HepG2 (cell line): Measurements from ENCODE around the gene INTS7. TPM values are rescaled to one million over a fixed set of nuclear protein-coding genes. Genes with fewer than 3 reads are reported as not detected.

Experiments
- ATF1 ChIP-seq: IDR thresholded peaks from 2 replicates; pipeline ENCODE4 v1.6.1; 2016; ENCODE audit warnings: mild to moderate bottlenecking, control low read depth
- ATF7-NPFF ChIP-seq: sonication (generic); formaldehyde crosslinking; IDR thresholded peaks from 2 replicates; pipeline ENCODE4 v1.8.1; 2023; ENCODE audit warnings: mild to moderate bottlenecking, low read depth, missing genetic modification reagents, moderate library complexity
- EEA1 ChIP-seq: sonication (generic); formaldehyde crosslinking; IDR thresholded peaks from 2 replicates; pipeline ENCODE4 v1.5.1; 2020; ENCODE audit warnings: mild to moderate bottlenecking, missing genetic modification reagents, borderline replicate concordance
- FOSL1 ChIP-seq: sonication (generic); formaldehyde crosslinking; IDR thresholded peaks from 2 replicates; pipeline ENCODE4 v1.9.0; 2021; ENCODE audit warnings: missing genetic modification reagents, borderline replicate concordance
- FOXA3 ChIP-seq: IDR thresholded peaks from 2 replicates; pipeline ENCODE4 v1.6.1; 2016; ENCODE audit warnings: missing genetic modification reagents, missing compliant biosample characterization
- FOXK2 ChIP-seq: fragments of 450-650 bp; IDR thresholded peaks from 2 replicates; pipeline ENCODE4 v1.6.1; 2016
- GABPB1 ChIP-seq: IDR thresholded peaks from 2 replicates; pipeline ENCODE4 v1.6.1; 2016; ENCODE audit warnings: mild to moderate bottlenecking, missing genetic modification reagents, moderate library complexity, missing compliant biosample characterization
- HES4 ChIP-seq: sonication (generic); formaldehyde crosslinking; IDR thresholded peaks from 2 replicates; pipeline ENCODE4 v1.9.0; 2021; ENCODE audit warnings: mild to moderate bottlenecking, missing genetic modification reagents, borderline replicate concordance
- HIVEP1 ChIP-seq: sonication (generic); formaldehyde crosslinking; IDR thresholded peaks from 2 replicates; pipeline ENCODE4 v1.4.0; 2020; ENCODE audit warnings: mild to moderate bottlenecking, missing genetic modification reagents
- HOMEZ ChIP-seq: IDR thresholded peaks from 2 replicates; pipeline ENCODE4 v1.6.1; 2016; ENCODE audit warnings: low read depth
- IKZF5 ChIP-seq: IDR thresholded peaks from 2 replicates; pipeline ENCODE4 v1.6.1; 2018; ENCODE audit warnings: missing genetic modification reagents, mild to moderate bottlenecking, missing compliant biosample characterization
- NPAS2 ChIP-seq: sonication (generic); formaldehyde crosslinking; IDR thresholded peaks from 2 replicates; pipeline ENCODE4 v1.8.0; 2022; ENCODE audit warnings: mild to moderate bottlenecking, missing genetic modification reagents, borderline replicate concordance
- SNAI1 ChIP-seq: sonication (generic); formaldehyde crosslinking; IDR thresholded peaks from 2 replicates; pipeline ENCODE4 v1.5.0; 2020; ENCODE audit warnings: mild to moderate bottlenecking, missing genetic modification reagents, borderline replicate concordance
- SP1 ChIP-seq, 2 experiments: fragments of 450-650 bp in 1 of 2; sonication (generic) in 1 of 2; formaldehyde crosslinking in 1 of 2; IDR thresholded peaks; 2 replicates each; pipeline versions ENCODE4 v1.4.0 to v1.6.1; 2016 to 2020; ENCODE audit warnings: missing genetic modification reagents in 1 of 2
- SSRP1 ChIP-seq: IDR thresholded peaks from 2 replicates; pipeline ENCODE4 v1.6.1; 2016; ENCODE audit warnings: control low read depth
- TBL1XR1 ChIP-seq: fragments of 150-350 bp; IDR thresholded peaks from 2 replicates; pipeline ENCODE4 v1.6.1; 2014; ENCODE audit warnings: borderline replicate concordance, low read length; ENCODE audit not compliant: partially characterized antibody
- YEATS4 ChIP-seq: sonication (generic); formaldehyde crosslinking; IDR thresholded peaks from 2 replicates; pipeline ENCODE4 v1.4.0; 2020; ENCODE audit warnings: missing genetic modification reagents, borderline replicate concordance
- ZBTB37 ChIP-seq: sonication (generic); formaldehyde crosslinking; IDR thresholded peaks from 2 replicates; pipeline ENCODE4 v1.4.0; 2020; ENCODE audit warnings: mild to moderate bottlenecking, missing genetic modification reagents
- ZFP1 ChIP-seq: IDR thresholded peaks from 2 replicates; pipeline ENCODE4 v1.6.1; 2016
- ZFP62 ChIP-seq: sonication (generic); formaldehyde crosslinking; IDR thresholded peaks from 2 replicates; pipeline ENCODE4 v1.4.0; 2020; ENCODE audit warnings: missing genetic modification reagents
- ZMYM4 ChIP-seq: sonication (generic); formaldehyde crosslinking; IDR thresholded peaks from 2 replicates; pipeline ENCODE4 v1.8.1; 2023; ENCODE audit warnings: mild to moderate bottlenecking, missing genetic modification reagents
- ZNF20 ChIP-seq: sonication (generic); formaldehyde crosslinking; IDR thresholded peaks from 2 replicates; pipeline ENCODE4 v1.4.0; 2020; ENCODE audit warnings: mild to moderate bottlenecking, moderate library complexity, missing genetic modification reagents
- ZNF253 ChIP-seq: sonication (generic); formaldehyde crosslinking; IDR thresholded peaks from 2 replicates; pipeline ENCODE4 v1.8.0; 2022; ENCODE audit warnings: mild to moderate bottlenecking, missing genetic modification reagents, borderline replicate concordance
- ZNF7 ChIP-seq: IDR thresholded peaks from 2 replicates; pipeline ENCODE4 v1.6.1; 2016; ENCODE audit warnings: missing biosample characterization, missing genetic modification reagents
- ZNF770 ChIP-seq: sonication (generic); formaldehyde crosslinking; IDR thresholded peaks from 2 replicates; pipeline ENCODE4 v1.5.0; 2020; ENCODE audit warnings: mild to moderate bottlenecking, missing genetic modification reagents
- ZNF879 ChIP-seq: sonication (generic); formaldehyde crosslinking; IDR thresholded peaks from 2 replicates; pipeline ENCODE4 v1.8.1; 2023; ENCODE audit warnings: missing genetic modification reagents
- polyA plus RNA-seq, 8 experiments: library from polyadenylated mRNA; depleted of rRNA in 3 of 8; stranded (reverse) in 7 of 8; unstranded in 1 of 8; fragments of >200 nt; fragmentation: Illumina TruSeq in 4 of 8; extraction: Trizol in 4 of 8; gene quantifications; 2 replicates each; pipeline versions ENCODE4 v1.2.1 to v1.2.3, GENCODE V29; 2011 to 2016; ENCODE audit warnings: low read depth in 4 of 8, missing spikeins in 1 of 8, mixed read lengths in 1 of 8; ENCODE audit not compliant: insufficient read depth in 1 of 8
- total RNA-seq, 5 experiments: library from RNA; depleted of rRNA; stranded (reverse); fragments of >200 nt; fragmentation: Illumina TruSeq; extraction: Trizol; gene quantifications; 2 replicates each; pipeline ENCODE4 v1.2.3, GENCODE V29; 2016; ENCODE audit warnings: low read depth in 1 of 5

Gene INTS7
- total and polyA plus RNA-seq, 2 of the 13 experiments (the other 11 are each of a cell fraction or from before 2014, with no cell fraction given), result 18.3 to 22.4 TPM

GRCh38 chr1:211896958-211897357, 138.4 kb downstream of the INTS7 start (continued):
- TF ChIP-seq ZNF770 (CRISPR knock-in tag), result no peak
- TF ChIP-seq ZBTB37 (CRISPR knock-in tag), result no peak
- no peak for TF ChIP-seq IKZF5
- no peak for TF ChIP-seq NPAS2 (CRISPR knock-in tag)
- TF ChIP-seq ZFP62, result no peak
- TF ChIP-seq FOXA3 (CRISPR knock-in tag), result peak; percentile 77
- TF ChIP-seq ZNF7 (CRISPR knock-in tag), result no peak
- no peak for TF ChIP-seq ZNF253
- no peak for TF ChIP-seq FOXK2
- 0 out of 2 replicates have a peak, but pooled peaks have one; percentile 10 for TF ChIP-seq FOSL1
- TF ChIP-seq SP1 (IDR thresholded peaks at IDR 0.05), result no peak
- TF ChIP-seq SP1 (CRISPR knock-in tag; IDR thresholded peaks at IDR 0.05), result no peak
- TF ChIP-seq SNAI1 (CRISPR knock-in tag), result no peak
- TF ChIP-seq HES4 (CRISPR knock-in tag), result no peak
- 0 out of 2 replicates have a peak, but pooled peaks have one; percentile 19 for TF ChIP-seq YEATS4
- TF ChIP-seq ZMYM4 (CRISPR knock-in tag), result 0 out of 2 replicates have a peak, but pooled peaks have one; percentile 24
- TF ChIP-seq EEA1 (CRISPR knock-in tag), result no peak
- TF ChIP-seq ZNF879 (CRISPR knock-in tag), result no peak
- no peak for TF ChIP-seq TBL1XR1
- TF ChIP-seq GABPB1 (CRISPR knock-in tag), result peak; percentile 33; the same call in 1 of the 2 replicates
- TF ChIP-seq ZFP1, result no peak
- no peak for TF ChIP-seq ZNF20 (CRISPR knock-in tag)
- TF ChIP-seq SSRP1 (CRISPR knock-in tag), result no peak
- TF ChIP-seq HIVEP1, result no peak
- TF ChIP-seq HOMEZ (CRISPR knock-in tag), result 0 out of 2 replicates have a peak, but pooled peaks have one; percentile 28
- no peak for TF ChIP-seq ATF1 (CRISPR knock-in tag)
- TF ChIP-seq ATF7-NPFF (CRISPR knock-in tag), result no peak
